ENCODE data around the gene TPMT. TPM values are rescaled to one million over a fixed set of nuclear protein-coding genes. Genes with fewer than 3 reads are reported as not detected.

Gene TPMT
- total and polyA plus RNA-seq, 4 donors = 10.3 to 28.6 (median 25.7) TPM

DNA sequence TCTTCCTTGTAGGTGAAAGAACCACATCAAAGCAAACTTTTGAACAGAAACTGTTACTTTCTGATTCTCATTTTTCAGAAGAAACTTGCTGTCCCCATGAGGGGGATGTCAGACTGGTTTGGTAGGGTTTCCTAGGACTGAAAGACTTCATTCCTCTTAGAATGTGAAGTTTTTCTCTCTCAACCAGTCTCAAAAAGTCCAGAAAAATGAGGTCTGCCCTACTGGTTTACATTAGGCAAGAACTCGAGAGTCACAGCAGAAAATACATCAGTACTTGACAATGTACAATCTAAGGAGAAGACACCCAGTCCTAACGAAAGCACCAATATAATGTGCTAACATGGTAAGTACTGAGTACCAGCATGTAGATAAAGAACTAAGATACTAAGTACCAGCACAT is 19.7 kb downstream of the TPMT start:
- H3K4me3 ChIP-seq (ENCODE audit: low read depth in 1 of 3, low read length in 3 of 3) = no peak overlapping the region
- no peak overlapping the region for H3K27ac ChIP-seq (ENCODE audit: low read depth in 1 of 2, low read length in 2 of 2)
- no peak for DNase-seq (ENCODE audit: low spot score)
- H3K27me3 ChIP-seq (ENCODE audit: control insufficient read depth in 4 of 4, insufficient read depth in 4 of 4, low read length in 3 of 4) = no peaks in the 10 kb centered on the region
- TF ChIP-seq EGR1 (IDR thresholded peaks at IDR 0.05; ENCODE audit: low read depth in 2 of 2) (no peak), YY1 (IDR thresholded peaks at IDR 0.05) (no peak), NR2F2 (IDR thresholded peaks at IDR 0.05) (no peak), ZBTB33 (IDR thresholded peaks at IDR 0.05) (no peak), MAX (IDR thresholded peaks at IDR 0.05) (no peak), RAD21 (IDR thresholded peaks at IDR 0.05) (no peak), HNF4G (IDR thresholded peaks at IDR 0.05) (no peak), RXRA (IDR thresholded peaks at IDR 0.05) (no peak), FOXA1 (IDR thresholded peaks at IDR 0.05) (no peak)
- H3K4me1 ChIP-seq (ENCODE audit: control insufficient read depth in 4 of 4, insufficient read depth in 4 of 4, low read length in 3 of 4) = peaks cover 0 to 5% (median 0%) of the 10 kb centered on the region in 4 donors
- no peak overlapping the region for H3K9ac ChIP-seq (ENCODE audit: low read depth in 1 of 2, low read length in 2 of 2)
- 99% methylated on average over 2 of the region's 2 CpGs for WGBS
- H3K9me3 ChIP-seq (ENCODE audit: control insufficient read depth in 4 of 4, low read length in 3 of 4) = no peaks in the 10 kb centered on the region
- peaks cover 14 to 59% (median 47%) of the 10 kb centered on the region in 4 donors for H3K36me3 ChIP-seq (ENCODE audit: control insufficient read depth in 4 of 4, insufficient read depth in 3 of 4, low read depth in 1 of 4, low read length in 3 of 4)

GRCh38 chr6:18132346-18132745 is 22.5 kb downstream of the TPMT start:
- WGBS = 95% methylated on average over 3 of the region's 3 CpGs
- H3K4me3 ChIP-seq (ENCODE audit: low read depth in 1 of 3, low read length in 3 of 3) = no peak overlapping the region
- no peak for TF ChIP-seq JUND (IDR thresholded peaks at IDR 0.05)
- TF ChIP-seq GABPA (IDR thresholded peaks at IDR 0.05 in 1 of 2, conservative IDR thresholded peaks at IDR 0.05 in 1 of 2) = no peak
- no peak for TF ChIP-seq MAX (IDR thresholded peaks at IDR 0.05)
- no peak for TF ChIP-seq RAD21 (IDR thresholded peaks at IDR 0.05)
- no peak for TF ChIP-seq HNF4G (IDR thresholded peaks at IDR 0.05)
- TF ChIP-seq TAF1 (conservative IDR thresholded peaks at IDR 0.05) = no peak
- TF ChIP-seq FOXA1 (IDR thresholded peaks at IDR 0.05) = no peak
- H3K4me1 ChIP-seq (ENCODE audit: control insufficient read depth in 4 of 4, insufficient read depth in 4 of 4, low read length in 3 of 4) = peaks cover 0 to 5% (median 0%) of the 10 kb centered on the region in 4 donors
- H3K27ac ChIP-seq (ENCODE audit: low read depth in 1 of 2, low read length in 2 of 2) = no peak overlapping the region
- H3K9ac ChIP-seq (ENCODE audit: low read depth in 1 of 2, low read length in 2 of 2) = no peak overlapping the region
- H3K27me3 ChIP-seq (ENCODE audit: control insufficient read depth in 4 of 4, insufficient read depth in 4 of 4, low read length in 3 of 4) = no peaks in the 10 kb centered on the region
- no peak for DNase-seq (ENCODE audit: low spot score)
- H3K36me3 ChIP-seq (ENCODE audit: control insufficient read depth in 4 of 4, insufficient read depth in 3 of 4, low read depth in 1 of 4, low read length in 3 of 4) = peaks cover 12 to 57% (median 37%) of the 10 kb centered on the region in 4 donors
- H3K9me3 ChIP-seq (ENCODE audit: control insufficient read depth in 4 of 4, low read length in 3 of 4) = no peaks in the 10 kb centered on the region

DNA sequence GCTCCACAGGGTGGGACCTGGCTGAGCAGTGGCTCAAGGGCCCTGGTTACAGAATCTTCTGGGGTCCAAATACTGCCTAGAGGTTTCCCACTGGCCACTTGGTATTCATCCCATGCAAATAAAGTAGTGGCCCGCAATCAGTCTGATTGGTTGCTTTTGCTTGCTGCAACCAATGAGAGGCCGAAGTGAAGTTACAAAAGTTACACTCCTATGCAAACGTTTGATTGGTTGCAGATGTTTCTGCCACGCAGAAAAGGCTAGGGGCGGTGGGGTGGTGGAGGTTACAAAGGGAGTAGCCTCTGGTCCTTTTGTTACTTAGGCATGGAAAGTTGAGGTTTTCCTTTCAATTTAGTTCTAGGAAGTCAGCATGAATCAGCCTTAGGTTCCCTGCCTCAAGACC is 28.8 kb downstream of the TPMT start:
- Histone ChIP-seq H3K27ac (ENCODE audit: low read depth in 1 of 2, low read length in 2 of 2) (no peak overlapping the region), H3K27me3 (ENCODE audit: control insufficient read depth in 4 of 4, insufficient read depth in 4 of 4, low read length in 3 of 4) (no peaks in the 10 kb centered on the region), H3K4me1 (ENCODE audit: control insufficient read depth in 4 of 4, insufficient read depth in 4 of 4, low read length in 3 of 4) (peaks cover 0 to 12% (median 5%) of the 10 kb centered on the region in 4 donors), H3K36me3 (ENCODE audit: control insufficient read depth in 4 of 4, insufficient read depth in 3 of 4, low read depth in 1 of 4, low read length in 3 of 4) (peaks cover 4 to 17% (median 8%) of the 10 kb centered on the region in 4 donors), H3K9me3 (ENCODE audit: control insufficient read depth in 4 of 4, low read length in 3 of 4) (no peaks in the 10 kb centered on the region), H3K4me3 (ENCODE audit: low read depth in 1 of 3, low read length in 3 of 3) (no peak overlapping the region), H3K9ac (ENCODE audit: low read depth in 1 of 2, low read length in 2 of 2) (no peak overlapping the region)
- no peak for DNase-seq (ENCODE audit: low spot score)
- no peak for TF ChIP-seq JUND (IDR thresholded peaks at IDR 0.05)
- 68% methylated on average over 5 of the region's 5 CpGs for WGBS

Data from liver (tissue), 9 donors.